PC-9 (cell line): ENCODE data around the gene KIN. TPM values are rescaled to one million over a fixed set of nuclear protein-coding genes. Genes with fewer than 3 reads are reported as not detected.
A peak's percentile ranks its signal among the peaks of the same experiment; 100 is the strongest.
"Not testable (repeated sequence)": the region's sequence is repeated elsewhere in the genome, so short reads cannot be mapped to it uniquely, and the experiment has no call there.

Source experiments
- BruUV-seq: library from RNA; stranded (reverse); fragments of 400-500 nt; replicated peaks from 2 replicates; lab custom pipeline; 2021; lab: Mats Ljungman, UMichigan
- CTCF ChIA-PET: fragments of 300-600 bp; sonication (Branson Sonifier 250); formaldehyde crosslinking; loops from one replicate; lab custom pipeline; 2022; ENCODE audit warnings: antibody characterized with exemption; lab: Charles Lee
- POLR2A ChIA-PET: fragments of 300-600 bp; sonication (Branson Sonifier 250); formaldehyde crosslinking; loops from one replicate; lab custom pipeline; 2022; ENCODE audit warnings: antibody characterized with exemption; ENCODE audit not compliant: unreplicated experiment; lab: Charles Lee
- DNase-seq, 2 experiments: peaks; one replicate each; pipeline versions ENCODE4 v3.0.0 to v3.0.0-alpha.2; 2015 to 2022; ENCODE audit warnings: mixed read lengths in 1 of 2
- H2AFZ ChIP-seq: fragments of 200-600 bp; sonication (generic); 2 replicates; pipeline ENCODE4 v1.8.1; 2017; ENCODE audit warnings: antibody characterized with exemption
- H3F3A ChIP-seq: fragments of 200-600 bp; sonication (generic); 2 replicates; pipeline ENCODE4 v1.8.1; 2017; ENCODE audit warnings: antibody characterized with exemption, mild to moderate bottlenecking, low read depth; ENCODE audit not compliant: insufficient read depth
- H3K27ac ChIP-seq: fragments of 200-600 bp; sonication (generic); 2 replicates; pipeline ENCODE4 v1.6.1; 2016; ENCODE audit warnings: mixed run types
- H3K27me3 ChIP-seq: fragments of 200-600 bp; sonication (generic); 2 replicates; pipeline ENCODE4 v1.6.1; 2016; ENCODE audit warnings: low read depth, mixed run types; ENCODE audit not compliant: insufficient read depth
- H3K36me3 ChIP-seq: fragments of 200-600 bp; sonication (generic); 2 replicates; pipeline ENCODE4 v1.6.1; 2016; ENCODE audit warnings: low read depth, mixed run types
- H3K4me1 ChIP-seq: fragments of 200-600 bp; sonication (generic); replicated peaks from 2 replicates; pipeline ENCODE4 v1.6.1; 2016; ENCODE audit warnings: mixed run types; ENCODE audit not compliant: insufficient read depth
- H3K4me2 ChIP-seq: fragments of 200-600 bp; sonication (generic); 2 replicates; pipeline ENCODE4 v1.6.1; 2017; ENCODE audit warnings: mixed run types
- H3K4me3 ChIP-seq: fragments of 200-600 bp; sonication (generic); 2 replicates; pipeline ENCODE4 v1.6.1; 2016; ENCODE audit warnings: mixed run types
- H3K79me2 ChIP-seq: fragments of 200-600 bp; sonication (generic); 2 replicates; pipeline ENCODE4 v1.6.1; 2017; ENCODE audit warnings: low read depth, mixed run types
- H3K9me2 ChIP-seq: fragments of 200-600 bp; sonication (generic); 2 replicates; pipeline ENCODE4 v1.8.1; 2017; ENCODE audit warnings: mild to moderate bottlenecking; ENCODE audit not compliant: insufficient read depth
- H3K9me3 ChIP-seq: fragments of 200-600 bp; sonication (generic); 2 replicates; pipeline ENCODE4 v1.8.1; 2016; ENCODE audit warnings: low read depth; ENCODE audit not compliant: insufficient read depth
- H4K20me1 ChIP-seq: fragments of 200-600 bp; sonication (generic); 2 replicates; pipeline ENCODE4 v1.8.1; 2017; ENCODE audit not compliant: insufficient read depth
- CTCF ChIP-seq: fragments of 200-600 bp; sonication (generic); conservative IDR thresholded peaks from 2 replicates; pipeline ENCODE4 v1.6.1; 2017; ENCODE audit warnings: mixed run types, antibody characterized with exemption, mild to moderate bottlenecking, moderate library complexity
- EZH2 ChIP-seq: fragments of 200-600 bp; sonication (generic); IDR thresholded peaks from 2 replicates; pipeline ENCODE4 v1.8.0; 2017; ENCODE audit warnings: antibody characterized with exemption, low read depth
- intact Hi-C: fragments of 100-400 bp; cut with micrococcal nuclease; formaldehyde crosslinking; loops from one replicate; pipeline ENCODE4 v1.10.0; 2022; ENCODE audit not compliant: unreplicated experiment
- total RNA-seq: library from RNA; stranded (reverse); gene quantifications from 2 replicates; pipeline ENCODE4 v1.2.3, GENCODE V29; 2021

The KIN gene
- total RNA-seq, 1 experiment from 2014 or later = 10.4 TPM

- H3K4me2 ChIP-seq = peak overlapping the region; percentile 94
- no peaks in the 10 kb centered on the region for H3K27me3 ChIP-seq
- TF ChIP-seq EZH2 = no peak
- no peak for TF ChIP-seq CTCF
- H3K9me3 ChIP-seq = no peaks in the 10 kb centered on the region
- DNase-seq = peak in 1 of 2 experiments; percentile 12
- CTCF ChIA-PET = no interaction called here
- peaks cover 10% of the 10 kb centered on the region for H3K4me1 ChIP-seq
- no peaks in the 10 kb centered on the region for H3F3A ChIP-seq
- POLR2A ChIA-PET = interaction anchor here (0.6 to 1.1 kb wide), 7 partner anchors 9 to 1498 kb away, joined by 3 to 19 read pairs (median 5); no protein-coding TSS in a partner anchor
- peaks cover 12% of the 10 kb centered on the region for H4K20me1 ChIP-seq
- BruUV-seq = TSS peak; percentile 26
- peak overlapping the region; percentile 80 for H3K4me3 ChIP-seq
- peaks cover 96% of the 10 kb centered on the region for H3K79me2 ChIP-seq
- intact Hi-C loops = loop anchor here (1.0 kb wide), 2 partner anchors 9 to 30 kb away; partner anchors contain the start of gene TAF3
- H3K27ac ChIP-seq = peak overlapping the region; percentile 12; the same call in 1 of the 2 replicates
- no peaks in the 10 kb centered on the region for H3K9me2 ChIP-seq
- peak overlapping the region; percentile 91 for H2AFZ ChIP-seq
- H3K36me3 ChIP-seq = 0 out of 2 replicates have a peak, but pooled peaks cover 3% of the 10 kb centered on the region
These were observed 970 bp upstream of the KIN start for GRCh38 chr10:7788639-7789286.

GRCh38 chr10:7787150-7787856, 490 bp downstream of the KIN start:
- no peaks in the 10 kb centered on the region for H3K9me3 ChIP-seq
- POLR2A ChIA-PET = interaction anchor here (0.6 to 0.7 kb wide), 3 partner anchors 45 to 1471 kb away, joined by 3 to 7 read pairs (median 5); no protein-coding TSS in a partner anchor
- H3K4me1 ChIP-seq = peaks cover 10% of the 10 kb centered on the region
- H3K36me3 ChIP-seq = 0 out of 2 replicates have a peak, but pooled peaks cover 3% of the 10 kb centered on the region
- H3K4me2 ChIP-seq = peak overlapping the region; percentile 79
- H3F3A ChIP-seq = no peaks in the 10 kb centered on the region
- DNase-seq = peak; percentile 4 to 35
- H3K4me3 ChIP-seq = peak overlapping the region; percentile 80
- peaks cover 12% of the 10 kb centered on the region for H4K20me1 ChIP-seq
- peak overlapping the region; percentile 91 for H2AFZ ChIP-seq
- H3K9me2 ChIP-seq = no peaks in the 10 kb centered on the region
- H3K79me2 ChIP-seq = peaks cover 85% of the 10 kb centered on the region
- intact Hi-C loops = no loop called here
- BruUV-seq = TSS peak; percentile 64
- CTCF ChIA-PET = no interaction called here
- no peak overlapping the region for H3K27ac ChIP-seq
- TF ChIP-seq EZH2 (no peak), CTCF (no peak)
- no peaks in the 10 kb centered on the region for H3K27me3 ChIP-seq

GRCh38 chr10:7786430-7786829, 1.4 kb downstream of the KIN start:
- no peak for TF ChIP-seq CTCF
- no peak for TF ChIP-seq EZH2
- Histone ChIP-seq H3K27me3 (no peaks in the 10 kb centered on the region), H3F3A (no peaks in the 10 kb centered on the region), H3K9me3 (no peaks in the 10 kb centered on the region), H3K4me2 (peak overlapping the region; percentile 79), H4K20me1 (peaks cover 9% of the 10 kb centered on the region), H3K36me3 (0 out of 2 replicates have a peak, but pooled peaks cover under 1% of the 10 kb centered on the region), H3K79me2 (peaks cover 77% of the 10 kb centered on the region), H3K4me3 (peak overlapping the region; percentile 80; the same call in 1 of the 2 replicates), H3K4me1 (peaks cover 10% of the 10 kb centered on the region), H3K9me2 (no peaks in the 10 kb centered on the region), H3K27ac (no peak overlapping the region), H2AFZ (no peak overlapping the region)
- no TSS peak for BruUV-seq
- ChIA-PET CTCF (no interaction called here), POLR2A (no interaction called here)
- no peak for DNase-seq
- intact Hi-C loops = no loop called here

GRCh38 chr10:7782194-7782593, 5.6 kb downstream of the KIN start:
- H3K27me3 ChIP-seq, H3K9me3 ChIP-seq, H3K9me2 ChIP-seq, CTCF ChIA-PET, H3K27ac ChIP-seq, H3K4me3 ChIP-seq, H3K36me3 ChIP-seq, BruUV-seq, H4K20me1 ChIP-seq, H2AFZ ChIP-seq, DNase-seq, H3K4me2 ChIP-seq, intact Hi-C loops, H3F3A ChIP-seq, H3K4me1 ChIP-seq, POLR2A ChIA-PET: not testable (repeated sequence)
- H3K79me2 ChIP-seq = peaks cover 36% of the 10 kb centered on the region
